ENCODE results near the gene HLTF.

Gene HLTF

GRCh38 chr3:149086232-149086988 is at the start of gene HLTF:
HLTF (minus strand) TSS chr3:149086533; CDS start chr3:149086336, 197 bp downstream.
- TF ChIP-seq CTCF (IDR thresholded peaks at IDR 0.05; ENCODE audit: insufficient read depth, low read depth, low read length, missing control alignments), result no peak
- DNase-seq (ENCODE audit: low read depth), result peak; percentile 97
- H3K4me3 ChIP-seq (ENCODE audit: low read length), result peak within 1 kb of the TSS; percentile 89

GRCh38 chr3:149134575-149134974 is 48.2 kb upstream of the HLTF start:
- H3K4me3 ChIP-seq (ENCODE audit: low read length), result no peak overlapping the region
- no peak for TF ChIP-seq CTCF (IDR thresholded peaks at IDR 0.05; ENCODE audit: insufficient read depth, low read depth, low read length, missing control alignments)

GRCh38 chr3:149131589-149131988 is 45.3 kb upstream of the HLTF start:
- no peak for TF ChIP-seq CTCF (IDR thresholded peaks at IDR 0.05; ENCODE audit: insufficient read depth, low read depth, low read length, missing control alignments)
- no peak overlapping the region for H3K4me3 ChIP-seq (ENCODE audit: low read length)
- no peak for DNase-seq (ENCODE audit: low read depth)

More at GRCh38 chr3:149134575-149134974, 48.2 kb upstream of the HLTF start:
- peak; percentile 24 for DNase-seq (ENCODE audit: low read depth)

- H3K4me3 ChIP-seq (ENCODE audit: low read length), result peak within 1 kb of the TSS; percentile 81
- DNase-seq (ENCODE audit: low read depth), result peak; percentile 89
- TF ChIP-seq CTCF (IDR thresholded peaks at IDR 0.05; ENCODE audit: insufficient read depth, low read depth, low read length, missing control alignments), result no peak
Observed at GRCh38 chr3:149129326-149130205, 43.2 kb upstream of the HLTF start, which contains the start of gene HPS3. HPS3 (plus strand) TSS chr3:149129638; CDS start chr3:149129724, 86 bp downstream.

- DNase-seq (ENCODE audit: low read depth), result no peak
- peak overlapping the region; percentile 81 for H3K4me3 ChIP-seq (ENCODE audit: low read length)
- no peak for TF ChIP-seq CTCF (IDR thresholded peaks at IDR 0.05; ENCODE audit: insufficient read depth, low read depth, low read length, missing control alignments)
Observed at GRCh38 chr3:149128821-149129220, 42.5 kb upstream of the HLTF start.

GRCh38 chr3:149122721-149123578 is 36.6 kb upstream of the HLTF start:
- no peak for TF ChIP-seq CTCF (IDR thresholded peaks at IDR 0.05; ENCODE audit: insufficient read depth, low read depth, low read length, missing control alignments)
- DNase-seq (ENCODE audit: low read depth), result no peak
- H3K4me3 ChIP-seq (ENCODE audit: low read length), result no peak overlapping the region
